HCT116 (cell line): ENCODE results near the gene PTPRJ. TPM values are rescaled to one million over a fixed set of nuclear protein-coding genes. Genes with fewer than 3 reads are reported as not detected.

Experiments used
- ATAC-seq: fragments of 200-7000 bp; cut with Tn5 transposase; 2 replicates; pipeline ENCODE4 v1.9.1; 2020; ENCODE audit warnings: mild to moderate bottlenecking, moderate library complexity
- BruUV-seq: library from RNA; stranded (reverse); fragments of 400-500 nt; replicated peaks from 2 replicates; lab custom pipeline; 2021; lab: Mats Ljungman, UMichigan
- CTCF ChIA-PET: fragments of 300-600 bp; sonication (Branson Sonifier 250); formaldehyde crosslinking; loops from one replicate; lab custom pipeline; 2021; ENCODE audit warnings: antibody characterized with exemption; lab: Charles Lee
- POLR2A ChIA-PET: fragments of 300-600, 350-600 bp; sonication (Branson Sonifier 250); formaldehyde crosslinking; loops from one replicate; lab custom pipeline; 2021; ENCODE audit warnings: antibody characterized with exemption; lab: Charles Lee
- RAD21 ChIA-PET, 2 experiments: fragments of 300-600 bp; sonication (Branson Sonifier 250); formaldehyde crosslinking; loops; one replicate each; lab custom pipeline; 2023; ENCODE audit warnings: low total read pairs in 2 of 2; ENCODE audit not compliant: uncharacterized antibody in 2 of 2, unreplicated experiment in 2 of 2, low non-redundant PET in 1 of 2; lab: Charles Lee
- DNase-seq: peaks from one replicate; pipeline ENCODE4 v3.0.0-alpha.2; 2010; ENCODE audit warnings: low read depth, low spot score
- H2AFZ ChIP-seq: fragments of 200-600 bp; shearing (Covaris generic), sonication (generic); 2 replicates; pipeline ENCODE4 v1.6.1; 2017; ENCODE audit warnings: low read depth, mixed run types, mixed read lengths, antibody characterized with exemption, low read length; ENCODE audit not compliant: poor library complexity, severe bottlenecking
- H3K27ac ChIP-seq: 2 replicates; pipeline ENCODE4 v1.5.1; 2012; ENCODE audit warnings: low read depth, low read length
- H3K27me3 ChIP-seq: fragments of 200-600 bp; sonication (generic); 2 replicates; pipeline ENCODE4 v1.6.1; 2016; ENCODE audit warnings: mixed run types, low read length, mixed read lengths; ENCODE audit not compliant: insufficient read depth
- H3K36me3 ChIP-seq, 2 experiments: fragments of 200-500 bp in 1 of 2; fragments of 200-600 bp in 1 of 2; sonication (Bioruptor generic) in 1 of 2; sonication (generic) in 1 of 2; 2 replicates each; pipeline versions ENCODE4 v1.5.1 to v1.6.1; 2014 to 2016; ENCODE audit warnings: low read length in 2 of 2, inconsistent platforms in 1 of 2, mixed read lengths in 1 of 2, mixed run types in 1 of 2; ENCODE audit not compliant: insufficient read depth in 2 of 2, control insufficient read depth in 1 of 2
- H3K4me1 ChIP-seq, 2 experiments: fragments of 200-600 bp in 1 of 2; sonication (generic) in 1 of 2; 2 replicates each; pipeline versions ENCODE4 v1.5.1 to v1.6.1; 2012 to 2017; ENCODE audit warnings: low read length in 2 of 2, inconsistent platforms in 1 of 2, mild to moderate bottlenecking in 1 of 2, mixed read lengths in 1 of 2, mixed run types in 1 of 2, moderate library complexity in 1 of 2; ENCODE audit not compliant: insufficient read depth in 2 of 2, control insufficient read depth in 1 of 2
- H3K4me2 ChIP-seq: fragments of 200-600 bp; sonication (generic); 2 replicates; pipeline ENCODE4 v1.6.1; 2017; ENCODE audit warnings: mixed run types, low read length, mixed read lengths
- H3K4me3 ChIP-seq, 2 experiments: fragments of 200-600 bp in 1 of 2; sonication (generic) in 1 of 2; replicated peaks in 1 of 2; 2 replicates each; pipeline ENCODE4 v1.5.1; 2011 to 2016; ENCODE audit warnings: low read length in 2 of 2, control low read depth in 1 of 2, low read depth in 1 of 2, mild to moderate bottlenecking in 1 of 2, mixed read lengths in 1 of 2, mixed run types in 1 of 2
- H3K79me2 ChIP-seq: fragments of 200-600 bp; sonication (generic); 2 replicates; pipeline ENCODE4 v1.6.1; 2017; ENCODE audit warnings: mild to moderate bottlenecking, mixed run types, low read length, moderate library complexity, mixed read lengths; ENCODE audit not compliant: insufficient read depth
- H3K9ac ChIP-seq: fragments of 200-600 bp; sonication (generic); 2 replicates; pipeline ENCODE4 v1.6.1; 2016; ENCODE audit warnings: low read length, mixed read lengths
- H3K9me2 ChIP-seq: fragments of 200-600 bp; sonication (generic), shearing (Covaris generic); 2 replicates; pipeline ENCODE4 v1.6.1; 2017; ENCODE audit warnings: mixed run types, mild to moderate bottlenecking, moderate library complexity; ENCODE audit not compliant: insufficient read depth
- H3K9me3 ChIP-seq, 2 experiments: fragments of 200-500 bp in 1 of 2; fragments of 200-600 bp in 1 of 2; sonication (Bioruptor generic) in 1 of 2; sonication (generic) in 1 of 2; 2 replicates each; pipeline ENCODE4 v1.6.1; 2014 to 2017; ENCODE audit warnings: low read length in 2 of 2, mixed read lengths in 2 of 2, inconsistent platforms in 1 of 2, low read depth in 1 of 2, mild to moderate bottlenecking in 1 of 2, mixed run types in 1 of 2, moderate library complexity in 1 of 2; ENCODE audit not compliant: control insufficient read depth in 1 of 2, insufficient read depth in 1 of 2
- H4K20me1 ChIP-seq: fragments of 200-600 bp; sonication (generic), shearing (Covaris generic); 2 replicates; pipeline ENCODE4 v1.6.1; 2017; ENCODE audit warnings: mixed run types, mild to moderate bottlenecking, moderate library complexity; ENCODE audit not compliant: insufficient read depth
- ELF1 ChIP-seq: IDR thresholded peaks from 2 replicates; pipeline ENCODE4 v1.6.1; 2012; ENCODE audit warnings: low read depth, borderline replicate concordance
- EZH2phosphoT487 ChIP-seq: fragments of 200-600 bp; IDR thresholded peaks from 2 replicates; pipeline ENCODE4 v1.6.1; 2018; ENCODE audit warnings: antibody characterized with exemption, borderline replicate concordance
- POLR2A ChIP-seq: IDR thresholded peaks from 2 replicates; pipeline ENCODE4 v1.7.0; 2011; ENCODE audit warnings: borderline replicate concordance; ENCODE audit not compliant: insufficient read depth, insufficient read length; ENCODE audit errors: extremely low read depth
- POLR2AphosphoS5 ChIP-seq: IDR thresholded peaks from 2 replicates; pipeline ENCODE4 v1.6.1; 2011; ENCODE audit warnings: mild to moderate bottlenecking, low read depth, low read length, moderate library complexity
- RAD21 ChIP-seq: IDR thresholded peaks from 2 replicates; pipeline ENCODE4 v1.6.1; 2012; ENCODE audit warnings: low read depth, mild to moderate bottlenecking
- intact Hi-C: fragments of 100-400 bp; cut with micrococcal nuclease; formaldehyde crosslinking; loops from 2 replicates; pipeline ENCODE4 v1.10.0; 2022
- total RNA-seq: library from RNA; stranded (reverse); gene quantifications from one replicate; pipeline ENCODE4 v1.2.1, GENCODE V29; 2021; ENCODE audit not compliant: unreplicated experiment
- TF ChIP-seq, protein P1 (sequence below), 3 experiments: fragments of 200-600 bp in 1 of 3; sonication (generic) in 1 of 3; IDR thresholded peaks in 2 of 3; conservative IDR thresholded peaks in 1 of 3; 2 replicates each; pipeline ENCODE4 v1.5.1; 2012 to 2017; ENCODE audit warnings: low read depth in 2 of 3, low read length in 2 of 3, antibody characterized with exemption in 1 of 3, borderline replicate concordance in 1 of 3, control low read depth in 1 of 3, mild to moderate bottlenecking in 1 of 3, mixed read lengths in 1 of 3, mixed run types in 1 of 3, moderate library complexity in 1 of 3; ENCODE audit not compliant: insufficient read depth in 1 of 3
- TF ChIP-seq, protein P2 (sequence below): IDR thresholded peaks from 2 replicates; pipeline ENCODE4 v1.6.1; 2011; ENCODE audit warnings: mild to moderate bottlenecking, low read length, moderate library complexity; ENCODE audit not compliant: insufficient replicate concordance; ENCODE audit errors: extremely low read depth

PTPRJ gene
- total RNA-seq, 1 experiment from 2014 or later, result 19.1 TPM

DNA sequence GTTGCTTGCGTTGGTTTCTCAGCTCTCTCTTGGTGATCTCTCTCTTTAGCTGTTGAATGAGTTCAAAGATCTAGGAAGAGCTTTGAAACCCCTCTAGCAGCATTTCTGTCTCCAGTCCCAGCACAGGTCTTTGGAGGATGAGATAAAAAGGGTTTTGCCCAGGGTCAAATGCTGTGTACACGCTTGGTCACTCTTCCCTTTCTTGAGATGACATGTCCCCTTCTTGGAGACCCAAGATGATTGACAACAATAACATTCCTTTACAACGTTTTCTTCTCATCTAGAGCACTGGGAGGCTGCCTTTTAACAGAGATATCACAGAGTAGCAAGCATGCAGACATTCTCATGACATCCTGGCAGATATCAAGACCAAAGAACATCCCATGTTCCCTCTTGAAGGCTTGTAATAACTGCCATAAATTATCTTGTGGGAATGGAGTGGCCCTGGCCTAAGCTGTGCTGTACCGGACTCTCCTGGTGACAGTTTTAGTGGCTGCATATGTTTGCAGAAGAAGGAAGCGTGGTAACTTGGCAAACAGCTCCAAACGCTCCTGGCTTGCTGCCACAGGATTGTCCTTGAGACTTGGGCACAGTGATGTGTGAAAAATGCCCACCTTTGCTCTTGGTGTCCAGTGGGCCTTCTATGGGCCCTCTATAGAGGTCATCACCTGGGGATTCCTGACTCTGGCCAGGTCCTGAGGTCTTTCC, 107.8 kb downstream of the PTPRJ start:
- no peak for ATAC-seq

More for the DNA sequence above, 107.8 kb downstream of the PTPRJ start:
- Histone ChIP-seq H3K9me3 (no peaks in the 10 kb centered on the region), H3K36me3 (no peaks in the 10 kb centered on the region), H3K4me2 (no peak overlapping the region), H3K4me1 (peaks cover 2 to 6% of the 10 kb centered on the region in 2 experiments; a peak in 2 of 4 replicates), H2AFZ (no peak overlapping the region), H3K9me2 (no peaks in the 10 kb centered on the region), H4K20me1 (no peaks in the 10 kb centered on the region), H3K4me3 (no peak overlapping the region), H3K79me2 (no peaks in the 10 kb centered on the region), H3K27me3 (no peaks in the 10 kb centered on the region), H3K9ac (no peak overlapping the region), H3K27ac (no peak overlapping the region)
- RAD21 ChIA-PET, result no interaction called here
- intact Hi-C loops, result no loop called here
- CTCF ChIA-PET, result no interaction called here
- no peak for DNase-seq
- TF ChIP-seq, protein P1, sequence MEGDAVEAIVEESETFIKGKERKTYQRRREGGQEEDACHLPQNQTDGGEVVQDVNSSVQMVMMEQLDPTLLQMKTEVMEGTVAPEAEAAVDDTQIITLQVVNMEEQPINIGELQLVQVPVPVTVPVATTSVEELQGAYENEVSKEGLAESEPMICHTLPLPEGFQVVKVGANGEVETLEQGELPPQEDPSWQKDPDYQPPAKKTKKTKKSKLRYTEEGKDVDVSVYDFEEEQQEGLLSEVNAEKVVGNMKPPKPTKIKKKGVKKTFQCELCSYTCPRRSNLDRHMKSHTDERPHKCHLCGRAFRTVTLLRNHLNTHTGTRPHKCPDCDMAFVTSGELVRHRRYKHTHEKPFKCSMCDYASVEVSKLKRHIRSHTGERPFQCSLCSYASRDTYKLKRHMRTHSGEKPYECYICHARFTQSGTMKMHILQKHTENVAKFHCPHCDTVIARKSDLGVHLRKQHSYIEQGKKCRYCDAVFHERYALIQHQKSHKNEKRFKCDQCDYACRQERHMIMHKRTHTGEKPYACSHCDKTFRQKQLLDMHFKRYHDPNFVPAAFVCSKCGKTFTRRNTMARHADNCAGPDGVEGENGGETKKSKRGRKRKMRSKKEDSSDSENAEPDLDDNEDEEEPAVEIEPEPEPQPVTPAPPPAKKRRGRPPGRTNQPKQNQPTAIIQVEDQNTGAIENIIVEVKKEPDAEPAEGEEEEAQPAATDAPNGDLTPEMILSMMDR (IDR thresholded peaks at IDR 0.05 in 2 of 3, conservative IDR thresholded peaks at IDR 0.05 in 1 of 3; ENCODE audit: borderline replicate concordance in 1 of 3, insufficient read depth in 1 of 3, low read depth in 2 of 3, low read length in 2 of 3), result no peak
- TF ChIP-seq EZH2phosphoT487, result no peak
- no peak for TF ChIP-seq RAD21
- no peak for TF ChIP-seq POLR2A
- no peak for TF ChIP-seq ELF1
- TF ChIP-seq, protein P2, sequence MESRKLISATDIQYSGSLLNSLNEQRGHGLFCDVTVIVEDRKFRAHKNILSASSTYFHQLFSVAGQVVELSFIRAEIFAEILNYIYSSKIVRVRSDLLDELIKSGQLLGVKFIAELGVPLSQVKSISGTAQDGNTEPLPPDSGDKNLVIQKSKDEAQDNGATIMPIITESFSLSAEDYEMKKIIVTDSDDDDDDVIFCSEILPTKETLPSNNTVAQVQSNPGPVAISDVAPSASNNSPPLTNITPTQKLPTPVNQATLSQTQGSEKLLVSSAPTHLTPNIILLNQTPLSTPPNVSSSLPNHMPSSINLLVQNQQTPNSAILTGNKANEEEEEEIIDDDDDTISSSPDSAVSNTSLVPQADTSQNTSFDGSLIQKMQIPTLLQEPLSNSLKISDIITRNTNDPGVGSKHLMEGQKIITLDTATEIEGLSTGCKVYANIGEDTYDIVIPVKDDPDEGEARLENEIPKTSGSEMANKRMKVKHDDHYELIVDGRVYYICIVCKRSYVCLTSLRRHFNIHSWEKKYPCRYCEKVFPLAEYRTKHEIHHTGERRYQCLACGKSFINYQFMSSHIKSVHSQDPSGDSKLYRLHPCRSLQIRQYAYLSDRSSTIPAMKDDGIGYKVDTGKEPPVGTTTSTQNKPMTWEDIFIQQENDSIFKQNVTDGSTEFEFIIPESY, result no peak
- no peak for TF ChIP-seq POLR2AphosphoS5
- no TSS peak for BruUV-seq
- POLR2A ChIA-PET, result no interaction called here
